Measurements from ENCODE around the gene DLD. TPM values are rescaled to one million over a fixed set of nuclear protein-coding genes. Genes with fewer than 3 reads are reported as not detected.

Gene DLD
- total RNA-seq, 2 experiments from 2014 or later, result 74.3 to 74.9 TPM

- Histone ChIP-seq H3K36me3 (ENCODE audit: insufficient read depth, low read length) (no peaks in the 10 kb centered on the region), H3K4me1 (ENCODE audit: insufficient read depth, low read length) (peaks cover 4% of the 10 kb centered on the region), H3K9me3 (ENCODE audit: control insufficient read depth in 1 of 2, insufficient read depth in 1 of 2, low read length in 2 of 2) (no peaks in the 10 kb centered on the region), H3K4me3 (ENCODE audit: low read length) (no peak overlapping the region), H3K27ac (ENCODE audit: low read depth in 1 of 2, low read length in 2 of 2) (no peak overlapping the region), H3K27me3 (ENCODE audit: control insufficient read depth in 1 of 2, insufficient read depth in 2 of 2, low read length in 2 of 2) (no peaks in the 10 kb centered on the region)
- Mint-ChIP-seq H3K9me3 (no peaks in the 10 kb centered on the region), H3K4me3 (no peak overlapping the region), H3K27ac (no peak overlapping the region), H3K4me1 (ENCODE audit: low read depth) (peaks cover 49% of the 10 kb centered on the region), H3K27me3 (peaks cover 9% of the 10 kb centered on the region), H3K36me3 (ENCODE audit: low read depth) (no peaks in the 10 kb centered on the region)
- no peak for TF ChIP-seq CTCF (IDR thresholded peaks at IDR 0.05)
- ATAC-seq (ENCODE audit: poor library complexity) (no peak), DNase-seq (no peak)
- ChIA-PET CTCF (no interaction called here), POLR2A (interaction anchor here (8.4 kb wide), 1 partner anchor 134 kb away, joined by 152 read pairs; the partner anchor contains the start of gene CBLL1)
- intact Hi-C loops (cut with DNase I, micrococcal nuclease), result loop anchor here in 1 of 2 experiments (2.0 to 10.0 kb wide), 4 partner anchors 415 to 1087 kb away; partner anchors contain the start of gene PIK3CG
These were observed 13.1 kb upstream of the DLD start for GRCh38 chr7:107877731-107878382.

DNA sequence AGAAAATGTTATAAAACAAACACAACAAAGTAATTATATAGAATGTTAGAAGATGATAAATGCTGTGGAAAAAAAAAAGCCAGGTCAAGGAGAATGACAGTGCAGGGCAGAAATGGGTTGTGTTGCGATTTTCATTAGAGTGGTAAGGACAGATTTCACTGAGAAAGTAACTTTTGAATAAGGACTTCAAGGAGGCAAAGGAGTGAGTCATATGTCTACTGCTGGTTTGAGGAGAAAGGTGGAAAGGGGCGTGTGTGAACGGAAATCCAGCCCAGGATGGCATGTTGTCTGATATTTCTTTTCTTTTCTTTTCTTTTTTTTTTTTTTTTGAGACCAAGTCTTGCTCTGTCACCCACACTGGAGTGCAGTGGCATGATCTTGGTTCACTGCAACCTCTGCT is 12.3 kb upstream of the DLD start:
- H3K27me3 Mint-ChIP-seq, result peaks cover 11% of the 10 kb centered on the region
- Histone ChIP-seq H3K36me3 (ENCODE audit: insufficient read depth, low read length) (no peaks in the 10 kb centered on the region), H3K9me3 (ENCODE audit: control insufficient read depth in 1 of 2, insufficient read depth in 1 of 2, low read length in 2 of 2) (no peaks in the 10 kb centered on the region), H3K27ac (ENCODE audit: low read depth in 1 of 2, low read length in 2 of 2) (no peak overlapping the region), H3K4me3 (ENCODE audit: low read length) (no peak overlapping the region), H3K27me3 (ENCODE audit: control insufficient read depth in 1 of 2, insufficient read depth in 2 of 2, low read length in 2 of 2) (no peaks in the 10 kb centered on the region), H3K4me1 (ENCODE audit: insufficient read depth, low read length) (peaks cover 4% of the 10 kb centered on the region)
- H3K4me1 Mint-ChIP-seq (ENCODE audit: low read depth), result peaks cover 44% of the 10 kb centered on the region
- ATAC-seq (ENCODE audit: poor library complexity) (no peak), DNase-seq (no peak)
- no peak overlapping the region for H3K27ac Mint-ChIP-seq
- no peaks in the 10 kb centered on the region for H3K36me3 Mint-ChIP-seq (ENCODE audit: low read depth)
- no peak for TF ChIP-seq CTCF (IDR thresholded peaks at IDR 0.05)
- intact Hi-C loops (cut with DNase I, micrococcal nuclease), result loop anchor here (1.0 to 10.0 kb wide), 5 partner anchors 135 to 1014 kb away; partner anchors contain the start of gene PIK3CG (in 1 of the 2)
- H3K9me3 Mint-ChIP-seq, result no peaks in the 10 kb centered on the region
- H3K4me3 Mint-ChIP-seq, result no peak overlapping the region
- POLR2A ChIA-PET, result interaction anchor here (1.2 to 3.2 kb wide), 2 partner anchors 133 to 135 kb away, joined by 5 to 26 read pairs; partner anchors contain the start of gene CBLL1
- CTCF ChIA-PET, result interaction anchor here (0.6 to 1.5 kb wide), 7 partner anchors 11 to 416 kb away, joined by 3 to 9 read pairs (median 5); no protein-coding TSS in a partner anchor

GRCh38 chr7:107879400-107880035 is 11.5 kb upstream of the DLD start:
- intact Hi-C loops (cut with DNase I, micrococcal nuclease), result loop anchor here (1.0 to 10.0 kb wide), 6 partner anchors 136 to 1015 kb away; partner anchors contain the start of gene PIK3CG (in 1 of the 2)
- ATAC-seq (ENCODE audit: poor library complexity) (peak; percentile 74), DNase-seq (peak in 6 of 14 experiments; percentile 9 to 79 (median 58))
- POLR2A ChIA-PET, result interaction anchor here (1.2 to 3.2 kb wide), 2 partner anchors 134 to 136 kb away, joined by 5 to 26 read pairs; partner anchors contain the start of gene CBLL1
- peak; percentile 72 for TF ChIP-seq CTCF (IDR thresholded peaks at IDR 0.05)
- H3K27me3 Mint-ChIP-seq, result peaks cover 18% of the 10 kb centered on the region
- Histone ChIP-seq H3K9me3 (ENCODE audit: control insufficient read depth in 1 of 2, insufficient read depth in 1 of 2, low read length in 2 of 2) (no peaks in the 10 kb centered on the region), H3K27me3 (ENCODE audit: control insufficient read depth in 1 of 2, insufficient read depth in 2 of 2, low read length in 2 of 2) (peaks cover 0 to 5% of the 10 kb centered on the region in 2 experiments), H3K4me3 (ENCODE audit: low read length) (no peak overlapping the region), H3K36me3 (ENCODE audit: insufficient read depth, low read length) (no peaks in the 10 kb centered on the region), H3K27ac (ENCODE audit: low read depth in 1 of 2, low read length in 2 of 2) (no peak overlapping the region), H3K4me1 (ENCODE audit: insufficient read depth, low read length) (peaks cover 4% of the 10 kb centered on the region)
- CTCF ChIA-PET, result interaction anchor here (0.6 to 1.5 kb wide), 8 partner anchors 9 to 416 kb away, joined by 3 to 9 read pairs (median 5); no protein-coding TSS in a partner anchor
- no peak overlapping the region for H3K4me3 Mint-ChIP-seq
- no peaks in the 10 kb centered on the region for H3K36me3 Mint-ChIP-seq (ENCODE audit: low read depth)
- no peaks in the 10 kb centered on the region for H3K9me3 Mint-ChIP-seq
- H3K4me1 Mint-ChIP-seq (ENCODE audit: low read depth), result peaks cover 36% of the 10 kb centered on the region
- no peak overlapping the region for H3K27ac Mint-ChIP-seq
